Ectodermal cell (in vitro differentiated cells): Measurements from ENCODE around the gene C9.

Experiments used
- H3K27ac ChIP-seq: 2 replicates; pipeline ENCODE4 v1.7.0; 2013; ENCODE audit warnings: mild to moderate bottlenecking, low read depth, low read length; ENCODE audit not compliant: insufficient read depth, poor library complexity, severe bottlenecking
- H3K27me3 ChIP-seq: 2 replicates; pipeline ENCODE4 v1.7.0; 2013; ENCODE audit warnings: mild to moderate bottlenecking, low read length; ENCODE audit not compliant: insufficient read depth, control insufficient read depth, poor library complexity, severe bottlenecking
- H3K36me3 ChIP-seq: one replicate; pipeline ENCODE4 v1.7.0; 2013; ENCODE audit warnings: low read length; ENCODE audit not compliant: control insufficient read depth, insufficient read depth
- H3K4me1 ChIP-seq: one replicate; pipeline ENCODE4 v1.7.0; 2013; ENCODE audit warnings: low read length; ENCODE audit not compliant: control insufficient read depth, insufficient read depth
- H3K4me3 ChIP-seq: 2 replicates; pipeline ENCODE4 v1.7.0; 2013; ENCODE audit warnings: low read depth, low read length, control low read depth; ENCODE audit not compliant: insufficient read depth
- H3K9me3 ChIP-seq: 2 replicates; pipeline ENCODE4 v1.7.0; 2013; ENCODE audit warnings: mild to moderate bottlenecking, low read length, moderate library complexity; ENCODE audit not compliant: control insufficient read depth
- WGBS, 2 experiments: methylation state at CpG; one replicate each; pipeline ENCODE4 v1.1.7; 2013; ENCODE audit warnings: missing lambda C conversion rate in 2 of 2; 5-methylcytosine and 5-hydroxymethylcytosine counted together

C9 gene

DNA sequence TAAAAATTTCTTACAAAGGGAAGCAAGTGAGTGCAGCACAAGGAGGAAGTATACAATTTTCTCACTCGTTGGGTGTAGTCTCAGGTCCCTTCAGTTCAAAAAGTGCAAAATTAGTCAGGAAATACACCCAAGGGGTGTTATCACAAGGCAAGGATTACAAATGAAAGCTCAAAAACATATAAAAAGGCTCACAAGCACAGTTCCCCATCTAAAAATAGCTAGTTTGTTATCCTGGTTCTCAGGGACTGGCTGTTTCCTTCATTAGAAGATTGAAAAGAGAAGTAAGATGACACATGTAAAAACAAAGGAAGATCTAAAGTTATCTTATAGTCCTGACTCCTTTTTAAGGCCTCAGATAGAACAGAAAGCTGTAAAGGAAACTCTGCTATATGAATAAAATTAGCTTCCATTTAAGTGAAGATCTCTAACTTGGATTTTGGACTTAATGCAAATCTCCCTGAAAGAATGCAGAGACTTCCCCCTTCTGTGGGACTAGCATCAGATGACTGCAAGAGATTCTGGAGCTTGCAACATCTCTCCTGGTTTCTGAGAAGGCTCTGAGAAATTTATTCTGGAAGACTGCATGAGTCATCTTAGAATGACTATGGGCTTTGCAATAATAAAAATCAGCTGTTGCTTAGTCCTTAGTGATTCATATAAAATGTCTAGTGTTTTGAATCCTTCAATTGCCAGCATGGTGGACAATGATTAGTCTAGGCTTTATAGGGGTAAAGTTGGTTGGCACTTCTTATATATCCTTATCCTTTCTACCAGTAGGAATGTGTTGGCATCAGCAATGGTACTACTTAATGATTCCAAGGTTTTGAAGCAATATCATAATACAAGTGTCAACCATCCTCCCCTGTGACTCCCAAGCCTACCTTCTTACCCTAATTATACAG lies 35.1 kb upstream of the C9 start:
- Histone ChIP-seq H3K4me3 (no peak overlapping the region), H3K9me3 (no peaks in the 10 kb centered on the region), H3K27ac (no peak overlapping the region), H3K4me1 (no peaks in the 10 kb centered on the region), H3K36me3 (no peaks in the 10 kb centered on the region), H3K27me3 (no peaks in the 10 kb centered on the region)
- 90 to 94% methylated on average over 1 of the region's 1 CpG for WGBS, 2 experiments

DNA sequence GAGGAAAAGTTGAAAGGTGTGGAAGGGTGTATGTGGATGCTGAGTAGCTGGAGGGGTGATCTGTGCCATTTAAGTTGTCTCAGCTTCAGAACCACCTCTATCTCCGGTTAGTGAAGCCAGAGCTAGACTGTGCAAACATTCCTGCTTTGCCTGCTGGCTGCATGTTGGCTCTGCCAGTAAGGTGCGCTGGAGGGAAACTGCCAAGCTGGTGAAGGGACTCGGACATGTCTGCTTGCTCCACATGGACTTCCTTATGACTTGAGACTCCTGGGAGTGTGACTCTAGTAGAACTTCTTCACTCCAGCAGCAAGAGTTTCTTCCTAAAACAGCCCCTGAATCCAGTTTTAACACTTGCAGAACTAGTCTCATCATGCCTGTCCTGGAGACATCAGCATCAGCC lies 32.5 kb upstream of the C9 start:
- Histone ChIP-seq H3K36me3 (no peaks in the 10 kb centered on the region), H3K4me3 (no peak overlapping the region), H3K27me3 (no peaks in the 10 kb centered on the region), H3K27ac (no peak overlapping the region), H3K4me1 (no peaks in the 10 kb centered on the region), H3K9me3 (no peaks in the 10 kb centered on the region)
- WGBS, 2 experiments: 94% methylated on average over 3 of the region's 3 CpGs

GRCh38 chr5:39395521-39395920 lies 31.2 kb upstream of the C9 start:
- Histone ChIP-seq H3K27me3 (no peaks in the 10 kb centered on the region), H3K9me3 (no peaks in the 10 kb centered on the region), H3K4me3 (no peak overlapping the region), H3K4me1 (no peaks in the 10 kb centered on the region), H3K36me3 (no peaks in the 10 kb centered on the region), H3K27ac (no peak overlapping the region)

- no peaks in the 10 kb centered on the region for H3K36me3 ChIP-seq
- no peak overlapping the region for H3K4me3 ChIP-seq
- H3K4me1 ChIP-seq: no peaks in the 10 kb centered on the region
- H3K27ac ChIP-seq: no peak overlapping the region
- H3K27me3 ChIP-seq: no peaks in the 10 kb centered on the region
- 79 to 85% methylated on average over 3 of the region's 3 CpGs for WGBS, 2 experiments
- no peaks in the 10 kb centered on the region for H3K9me3 ChIP-seq
These were observed 30.7 kb upstream of the C9 start for GRCh38 chr5:39394946-39395345.

GRCh38 chr5:39390945-39391344 lies 26.6 kb upstream of the C9 start:
- H3K36me3 ChIP-seq: no peaks in the 10 kb centered on the region
- 88 to 90% methylated on average over 3 of the region's 3 CpGs for WGBS, 2 experiments

DNA sequence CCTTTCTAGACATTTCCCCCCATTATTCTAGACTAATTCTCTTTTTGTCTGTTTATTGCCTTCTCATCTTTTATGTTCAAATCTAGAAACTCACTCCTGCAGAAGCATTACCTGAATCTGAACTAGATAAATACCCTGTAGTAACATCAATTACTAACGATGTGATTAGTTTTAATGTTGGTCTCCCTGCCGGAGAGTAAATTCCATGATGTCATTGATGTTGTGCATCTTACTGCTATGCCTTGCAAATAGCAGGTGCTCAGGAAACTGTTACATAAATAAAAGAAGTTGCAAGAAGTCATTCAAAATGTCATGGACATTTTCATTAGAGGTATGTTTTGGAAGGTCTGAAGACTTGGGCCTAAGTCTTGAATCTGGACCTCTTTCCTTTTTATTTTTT lies 23.0 kb upstream of the C9 start:
- Histone ChIP-seq H3K4me1 (no peaks in the 10 kb centered on the region), H3K27ac (no peak overlapping the region), H3K4me3 (no peak overlapping the region), H3K36me3 (no peaks in the 10 kb centered on the region), H3K27me3 (no peaks in the 10 kb centered on the region), H3K9me3 (no peaks in the 10 kb centered on the region)
- WGBS, 2 experiments: 65 to 80% methylated on average over 2 of the region's 2 CpGs

More at GRCh38 chr5:39390945-39391344, 26.6 kb upstream of the C9 start:
- Histone ChIP-seq H3K27me3 (no peaks in the 10 kb centered on the region), H3K27ac (no peak overlapping the region), H3K4me3 (no peak overlapping the region), H3K4me1 (no peaks in the 10 kb centered on the region), H3K9me3 (no peaks in the 10 kb centered on the region)

- Histone ChIP-seq H3K27ac (no peak overlapping the region), H3K4me3 (no peak overlapping the region), H3K4me1 (no peaks in the 10 kb centered on the region), H3K9me3 (no peaks in the 10 kb centered on the region), H3K36me3 (no peaks in the 10 kb centered on the region), H3K27me3 (no peaks in the 10 kb centered on the region)
- WGBS, 2 experiments: 100% methylated on average over 1 of the region's 1 CpG; no CpG with 5 or more reads in 1 of the 2 experiments
These were observed 20.0 kb upstream of the C9 start for GRCh38 chr5:39384271-39384670.

- Histone ChIP-seq H3K27ac (no peak overlapping the region), H3K9me3 (no peaks in the 10 kb centered on the region), H3K36me3 (no peaks in the 10 kb centered on the region), H3K27me3 (no peaks in the 10 kb centered on the region), H3K4me3 (no peak overlapping the region), H3K4me1 (no peaks in the 10 kb centered on the region)
- 86 to 90% methylated on average over 3 of the region's 3 CpGs for WGBS, 2 experiments
These were observed 17.1 kb upstream of the C9 start for GRCh38 chr5:39381376-39381775.

DNA sequence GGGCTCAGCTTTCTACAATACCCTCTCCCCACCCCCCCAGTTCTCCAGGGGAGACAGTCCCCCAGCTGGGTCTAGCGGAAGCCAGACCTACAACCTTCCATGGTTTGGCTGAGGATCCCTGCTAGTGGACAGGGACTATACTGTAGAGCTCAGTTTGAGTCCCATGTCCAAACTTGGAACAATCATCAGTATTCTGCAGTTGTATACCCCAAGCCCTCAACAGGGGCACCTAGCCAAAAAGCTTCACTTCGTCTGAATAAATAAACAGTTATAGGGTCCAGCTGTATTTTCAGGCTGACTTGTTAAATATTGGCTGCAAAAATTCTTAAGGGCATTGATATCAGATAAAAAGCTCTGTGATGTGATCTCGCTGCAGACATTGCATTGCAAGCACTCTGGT lies 15.4 kb upstream of the C9 start:
- H3K27me3 ChIP-seq: no peaks in the 10 kb centered on the region
- no peaks in the 10 kb centered on the region for H3K4me1 ChIP-seq
- no peaks in the 10 kb centered on the region for H3K9me3 ChIP-seq
- H3K4me3 ChIP-seq: no peak overlapping the region
- no peaks in the 10 kb centered on the region for H3K36me3 ChIP-seq
- H3K27ac ChIP-seq: no peak overlapping the region
- WGBS, 2 experiments: 90 to 94% methylated on average over 3 of the region's 3 CpGs

DNA sequence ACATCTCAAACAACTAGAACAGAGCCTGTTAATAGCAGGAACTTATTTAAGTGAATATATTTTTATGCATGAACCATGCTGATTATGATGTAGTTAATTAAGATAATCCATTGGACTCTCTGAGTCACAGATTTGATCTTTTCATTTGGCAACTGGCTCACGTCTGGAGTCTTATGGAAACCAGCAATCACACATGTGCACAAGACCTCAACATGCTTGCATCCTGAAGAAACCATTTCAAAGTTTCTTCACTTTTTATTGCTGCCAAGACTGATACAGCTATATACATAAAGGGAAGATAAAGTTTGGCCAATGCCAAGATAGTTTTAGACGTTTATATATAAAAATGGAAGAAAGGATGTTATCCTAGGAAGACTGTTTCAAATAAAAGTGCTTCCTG lies 13.3 kb upstream of the C9 start:
- H3K9me3 ChIP-seq: no peaks in the 10 kb centered on the region
- H3K4me1 ChIP-seq: no peaks in the 10 kb centered on the region
- no peaks in the 10 kb centered on the region for H3K27me3 ChIP-seq
- H3K4me3 ChIP-seq: no peak overlapping the region
- 90 to 95% methylated on average over 2 of the region's 2 CpGs for WGBS, 2 experiments
- no peak overlapping the region for H3K27ac ChIP-seq
- no peaks in the 10 kb centered on the region for H3K36me3 ChIP-seq
